Lung (tissue), 12 donors: ENCODE data around the gene LPGAT1. TPM values are rescaled to one million over a fixed set of nuclear protein-coding genes. Genes with fewer than 3 reads are reported as not detected.

Experiments used
- ATAC-seq: fragments of 200-7000 bp; cut with Tn5 transposase; one replicate; pipeline ENCODE4 v1.9.1; 2020; ENCODE audit warnings: moderate number of reproducible peaks; ENCODE audit not compliant: insufficient read depth, low FRiP score
- DNase-seq, 3 donors: peaks; one replicate each; pipeline ENCODE4 v3.0.0-alpha.2; 2013 to 2017
- H3K27ac ChIP-seq, 2 donors: one replicate each; pipeline ENCODE4 v1.5.1; 2013; ENCODE audit warnings: mild to moderate bottlenecking in 2 of 2, moderate library complexity in 2 of 2, control low read depth in 1 of 2, inconsistent platforms in 1 of 2, low read depth in 1 of 2, low read length in 1 of 2
- H3K27me3 ChIP-seq, 3 donors: one replicate each; pipeline ENCODE4 v1.5.1; 2013; ENCODE audit warnings: low read length in 2 of 3; ENCODE audit not compliant: control insufficient read depth in 3 of 3, insufficient read depth in 3 of 3
- H3K36me3 ChIP-seq, 4 donors: one replicate each; pipeline ENCODE4 v1.5.1; 2013; ENCODE audit warnings: low read length in 4 of 4, mild to moderate bottlenecking in 1 of 4, moderate library complexity in 1 of 4; ENCODE audit not compliant: control insufficient read depth in 4 of 4, insufficient read depth in 4 of 4
- H3K4me1 ChIP-seq, 5 donors: one replicate each; pipeline ENCODE4 v1.5.1; 2013; ENCODE audit warnings: low read length in 5 of 5, mild to moderate bottlenecking in 2 of 5, moderate library complexity in 1 of 5; ENCODE audit not compliant: control insufficient read depth in 5 of 5, insufficient read depth in 5 of 5
- H3K4me3 ChIP-seq: one replicate; pipeline ENCODE4 v1.5.1; 2013; ENCODE audit warnings: mild to moderate bottlenecking, control low read depth, moderate library complexity
- H3K9ac ChIP-seq, 2 donors: one replicate each; pipeline ENCODE4 v1.5.1; 2013; ENCODE audit warnings: low read length in 2 of 2, control low read depth in 1 of 2; ENCODE audit not compliant: insufficient read depth in 1 of 2
- H3K9me3 ChIP-seq, 4 donors: one replicate each; pipeline ENCODE4 v1.5.1; 2013; ENCODE audit warnings: low read length in 3 of 4, mild to moderate bottlenecking in 1 of 4, moderate library complexity in 1 of 4; ENCODE audit not compliant: control insufficient read depth in 4 of 4, insufficient read depth in 3 of 4
- WGBS, 2 donors: extraction: QIAGEN DNeasy Blood & Tissue Kit; methylation state at CpG; one replicate each; pipeline ENCODE4 v1.1.7; 2013; 5-methylcytosine and 5-hydroxymethylcytosine counted together
- polyA plus RNA-seq, 2 donors: library from polyadenylated mRNA; stranded (reverse); fragments of 200-250 nt; gene quantifications; one replicate each; pipeline ENCODE4 v1.2.1, GENCODE V29; 2013
- total RNA-seq, 2 donors: library from RNA; depleted of rRNA in 1 of 2; stranded (reverse); fragments of >200 nt in 1 of 2; gene quantifications; one replicate each; pipeline ENCODE4 v1.2.1, GENCODE V29; 2014 to 2021
- TF ChIP-seq, protein P1 (sequence below): IDR thresholded peaks from 2 replicates; pipeline ENCODE4 v1.5.1; 2012; ENCODE audit warnings: mild to moderate bottlenecking; ENCODE audit errors: control extremely low read depth, extremely low read depth
- donor health status: control.
- donor health status: control.
- donor health status: Bipolar disorder and iron deficiency.
- donor health status: healthy.
- donor health status: DM: yes; HTN: yes; CAD: no.

LPGAT1 gene
- total and polyA plus RNA-seq, 4 donors, result 4.9 to 41.9 (median 25.5) TPM

DNA sequence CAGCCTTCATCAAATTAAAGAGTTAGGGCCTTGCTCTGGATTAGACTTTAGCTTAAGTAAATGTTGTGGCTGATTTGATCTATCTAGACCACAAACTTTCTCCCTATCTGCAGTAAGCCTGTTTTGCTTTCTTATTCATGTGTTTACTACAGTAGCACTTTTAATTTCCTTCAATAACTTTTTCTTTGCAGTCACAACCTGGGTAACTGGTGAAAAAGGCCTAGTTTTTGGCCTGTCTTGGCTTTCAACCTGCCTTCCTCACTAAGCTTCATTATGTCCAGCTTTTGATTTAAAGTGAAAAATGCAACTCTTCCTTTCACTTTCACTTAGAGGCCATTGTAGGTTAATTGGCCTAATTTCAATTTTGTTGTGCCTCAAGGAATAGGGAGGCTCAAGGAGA lies 12.5 kb upstream of the LPGAT1 start:
- Histone ChIP-seq H3K27ac (no peak overlapping the region), H3K9me3 (no peaks in the 10 kb centered on the region), H3K9ac (no peak overlapping the region), H3K4me3 (no peak overlapping the region), H3K4me1 (no peaks in the 10 kb centered on the region), H3K27me3 (peaks cover 0 to 3% (median 3%) of the 10 kb centered on the region in 3 donors), H3K36me3 (no peaks in the 10 kb centered on the region)
- DNase-seq, result no peak
- no peak for ATAC-seq
- TF ChIP-seq, protein P1, sequence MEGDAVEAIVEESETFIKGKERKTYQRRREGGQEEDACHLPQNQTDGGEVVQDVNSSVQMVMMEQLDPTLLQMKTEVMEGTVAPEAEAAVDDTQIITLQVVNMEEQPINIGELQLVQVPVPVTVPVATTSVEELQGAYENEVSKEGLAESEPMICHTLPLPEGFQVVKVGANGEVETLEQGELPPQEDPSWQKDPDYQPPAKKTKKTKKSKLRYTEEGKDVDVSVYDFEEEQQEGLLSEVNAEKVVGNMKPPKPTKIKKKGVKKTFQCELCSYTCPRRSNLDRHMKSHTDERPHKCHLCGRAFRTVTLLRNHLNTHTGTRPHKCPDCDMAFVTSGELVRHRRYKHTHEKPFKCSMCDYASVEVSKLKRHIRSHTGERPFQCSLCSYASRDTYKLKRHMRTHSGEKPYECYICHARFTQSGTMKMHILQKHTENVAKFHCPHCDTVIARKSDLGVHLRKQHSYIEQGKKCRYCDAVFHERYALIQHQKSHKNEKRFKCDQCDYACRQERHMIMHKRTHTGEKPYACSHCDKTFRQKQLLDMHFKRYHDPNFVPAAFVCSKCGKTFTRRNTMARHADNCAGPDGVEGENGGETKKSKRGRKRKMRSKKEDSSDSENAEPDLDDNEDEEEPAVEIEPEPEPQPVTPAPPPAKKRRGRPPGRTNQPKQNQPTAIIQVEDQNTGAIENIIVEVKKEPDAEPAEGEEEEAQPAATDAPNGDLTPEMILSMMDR, result no peak

DNA sequence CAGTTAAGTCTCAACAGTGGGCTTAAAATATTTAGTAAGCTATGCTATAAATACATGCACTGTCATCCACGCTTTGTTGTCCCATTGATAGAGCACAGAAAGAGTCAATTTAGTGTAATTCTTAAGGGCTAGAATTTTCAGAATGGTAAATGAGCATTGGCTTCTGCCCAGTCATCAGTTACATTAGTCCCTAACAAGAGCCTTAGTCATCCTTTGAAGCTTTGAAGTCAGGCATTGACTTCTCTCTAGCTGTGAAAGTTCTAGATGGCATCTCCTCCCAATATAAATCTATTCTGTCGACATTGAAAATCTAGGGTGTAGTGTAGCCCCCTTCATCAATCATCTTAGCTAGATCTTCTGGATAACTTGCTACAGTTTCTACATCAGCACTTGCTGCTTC lies 12.0 kb upstream of the LPGAT1 start:
- Histone ChIP-seq H3K4me3 (no peak overlapping the region), H3K9me3 (no peaks in the 10 kb centered on the region), H3K36me3 (no peaks in the 10 kb centered on the region), H3K27ac (no peak overlapping the region), H3K27me3 (peaks cover 0 to 3% (median 3%) of the 10 kb centered on the region in 3 donors), H3K4me1 (no peaks in the 10 kb centered on the region), H3K9ac (no peak overlapping the region)
- ATAC-seq (no peak), DNase-seq (no peak)
- TF ChIP-seq, protein P1, result no peak
- WGBS, 2 donors, result 92 to 96% methylated on average over 2 of the region's 2 CpGs

DNA sequence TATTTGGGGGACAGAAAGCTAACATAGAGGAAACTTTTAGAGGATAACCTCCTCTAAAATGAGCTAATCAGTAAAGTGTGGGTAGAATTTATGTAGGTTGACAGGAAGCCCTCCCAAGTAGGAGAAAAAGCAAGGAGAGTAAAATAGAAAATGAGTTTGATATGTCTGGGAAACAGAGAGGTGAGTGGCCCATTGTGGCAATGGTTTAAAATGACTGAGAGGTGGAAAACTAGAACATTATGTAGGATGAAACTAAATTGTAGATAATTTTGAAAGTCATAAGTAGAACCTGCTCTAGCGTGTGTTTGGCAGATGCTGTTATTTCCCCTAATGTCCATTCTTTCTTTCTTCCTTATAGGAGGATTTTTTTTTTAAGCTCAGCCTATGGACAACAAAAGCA lies 8.5 kb upstream of the LPGAT1 start:
- WGBS, 2 donors, result 81 to 97% methylated on average over 1 of the region's 1 CpG
- no peaks in the 10 kb centered on the region for H3K36me3 ChIP-seq
- ATAC-seq (no peak), DNase-seq (no peak)
- no peaks in the 10 kb centered on the region for H3K4me1 ChIP-seq
- H3K27ac ChIP-seq, result no peak overlapping the region
- H3K27me3 ChIP-seq, result peaks cover 0 to 6% (median 3%) of the 10 kb centered on the region in 3 donors
- TF ChIP-seq, protein P1, result no peak
- no peaks in the 10 kb centered on the region for H3K9me3 ChIP-seq
- H3K4me3 ChIP-seq, result no peak overlapping the region
- no peak overlapping the region for H3K9ac ChIP-seq

DNA sequence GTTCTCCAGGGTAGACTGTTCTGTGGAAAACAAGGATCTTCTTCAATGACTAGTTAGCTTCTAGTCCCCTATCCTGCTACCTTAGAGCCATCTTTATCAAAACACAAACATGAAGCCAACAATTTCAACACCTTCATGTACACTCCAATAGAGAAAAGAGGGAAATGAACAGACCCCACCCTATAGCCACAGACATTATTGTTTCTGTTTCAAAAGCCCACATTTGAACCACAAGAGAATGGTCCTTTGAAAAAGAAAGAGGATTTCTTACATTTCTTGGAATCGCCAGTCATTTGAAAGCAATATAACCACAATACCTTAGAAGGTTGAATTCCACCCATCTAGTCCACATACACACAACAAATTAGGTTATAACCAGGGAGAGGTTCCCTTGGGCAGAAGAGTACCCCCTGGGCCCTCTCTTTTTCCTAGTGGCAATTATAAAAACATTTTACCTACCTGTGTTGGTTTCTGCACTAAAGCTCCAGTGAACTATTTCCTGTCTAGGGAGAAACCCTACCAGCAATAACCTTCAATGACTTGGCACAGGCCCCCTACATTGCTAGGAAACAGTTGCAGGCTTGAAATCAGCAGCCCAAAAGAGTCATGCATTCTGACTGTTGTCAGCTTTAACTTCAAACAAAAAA lies 2.7 kb upstream of the LPGAT1 start:
- H3K9me3 ChIP-seq, result no peaks in the 10 kb centered on the region
- DNase-seq, result no peak
- no peak overlapping the region for H3K4me3 ChIP-seq
- TF ChIP-seq, protein P1, result no peak
- peaks cover 0 to 9% (median 1%) of the 10 kb centered on the region in 5 donors for H3K4me1 ChIP-seq
- WGBS, 2 donors, result 41 to 67% methylated on average over 1 of the region's 1 CpG
- H3K36me3 ChIP-seq, result no peaks in the 10 kb centered on the region
- peaks cover 0 to 3% (median 0%) of the 10 kb centered on the region in 3 donors for H3K27me3 ChIP-seq
- H3K27ac ChIP-seq, result no peak overlapping the region
- no peak for ATAC-seq
- no peak overlapping the region for H3K9ac ChIP-seq
